Measurements from ENCODE around the gene THBS2. TPM values are rescaled to one million over a fixed set of nuclear protein-coding genes. Genes with fewer than 3 reads are reported as not detected.

THBS2 gene
- total and polyA plus RNA-seq, 10 of the 15 experiments (the other 5 are each of a cell fraction or from before 2014, with no cell fraction given) = 0.07 to 0.10 TPM; not detected in 8

- in situ Hi-C loops (cut with MboI) = no loop called here
- ChIA-PET POLR2A (no interaction called here), RAD21 (ENCODE audit: unreplicated experiment) (no interaction called here), CTCF (no interaction called here), SMC1A (ENCODE audit: uncharacterized antibody, unreplicated experiment) (no interaction called here)
- H4K20me1 ChIP-seq (ENCODE audit: control insufficient read depth, insufficient read depth) = no peaks in the 10 kb centered on the region
- TF ChIP-seq RELB (IDR thresholded peaks at IDR 0.05; ENCODE audit: low read depth) (no peak), CEBPB (IDR thresholded peaks at IDR 0.05; ENCODE audit: borderline replicate concordance in 1 of 2, low read depth in 2 of 2, low read length in 2 of 2) (no peak), RELA (IDR thresholded peaks at IDR 0.05; ENCODE audit: borderline replicate concordance, partially characterized antibody) (no peak), POLR2AphosphoS2 (IDR thresholded peaks at IDR 0.05; ENCODE audit: low read depth, low read length) (no peak), IRF5 (IDR thresholded peaks at IDR 0.05; ENCODE audit: borderline replicate concordance) (no peak), SPI1 (IDR thresholded peaks at IDR 0.05; ENCODE audit: borderline replicate concordance, insufficient read depth, low read depth, low read length) (no peak), RAD21 (IDR thresholded peaks at IDR 0.05; ENCODE audit: insufficient read depth, low read depth, low read length) (no peak), ZNF274 (IDR thresholded peaks at IDR 0.05; ENCODE audit: insufficient read depth, insufficient read length) (no peak), JUND (IDR thresholded peaks at IDR 0.05; ENCODE audit: low read depth, low read length) (no peak), NKRF (conservative IDR thresholded peaks at IDR 0.05) (no peak), ZNF384 (IDR thresholded peaks at IDR 0.05; ENCODE audit: borderline replicate concordance, low read depth, low read length) (no peak), SMARCA5 (IDR thresholded peaks at IDR 0.05) (no peak), E2F8 (IDR thresholded peaks at IDR 0.05; ENCODE audit: low read depth, partially characterized antibody) (no peak), PKNOX1 (IDR thresholded peaks at IDR 0.05) (no peak), NFYB (IDR thresholded peaks at IDR 0.05; ENCODE audit: insufficient read depth, low read depth, low read length) (no peak), HDAC6 (IDR thresholded peaks at IDR 0.05; ENCODE audit: unreplicated experiment) (no peak)
- H3K9me3 ChIP-seq (replicated peaks; ENCODE audit: control insufficient read depth, insufficient read depth, low read length) = no peaks in the 10 kb centered on the region; the same call in 2 of the 3 replicates
- no peak overlapping the region for H3K4me2 ChIP-seq (ENCODE audit: control insufficient read depth, insufficient read depth)
- H3K36me3 ChIP-seq (ENCODE audit: control insufficient read depth in 2 of 2, insufficient read depth in 2 of 2, low read length in 1 of 2) = no peaks in the 10 kb centered on the region
- H3K27ac ChIP-seq (ENCODE audit: control insufficient read depth, insufficient read depth) = no peak overlapping the region
- DNase-seq (ENCODE audit: low read depth, low spot score) (no peak), FAIRE-seq (no peak), ATAC-seq (no peak)
- no peak overlapping the region for H2AFZ ChIP-seq (ENCODE audit: control insufficient read depth, low read depth, low read length)
- H3K79me2 ChIP-seq (ENCODE audit: control insufficient read depth, insufficient read depth, low read length) = no peaks in the 10 kb centered on the region
- H3K4me3 ChIP-seq = no peak overlapping the region
- no peak overlapping the region for H3K9ac ChIP-seq (ENCODE audit: control insufficient read depth, insufficient read depth, low read length)
- H3K4me1 ChIP-seq (ENCODE audit: control insufficient read depth, insufficient read depth, low read length) = no peaks in the 10 kb centered on the region
- H3K27me3 ChIP-seq (replicated peaks in 1 of 2; ENCODE audit: control insufficient read depth in 2 of 2, insufficient read depth in 2 of 2, low read length in 1 of 2) = no peaks in the 10 kb centered on the region
- no TSS peak for BruUV-seq (replicated peaks)
- intact Hi-C loops (cut with micrococcal nuclease; ENCODE audit: unreplicated experiment) = no loop called here
- 96% methylated on average over 1 of the region's 1 CpG for WGBS (ENCODE audit: insufficient coverage, insufficient replicate concordance, low lambda C conversion rate, missing lambda C conversion rate)
Observed at GRCh38 chr6:169243661-169244060, 10.0 kb downstream of the THBS2 start.

Data from GM12878 (cell line).